Activated T-cell treated with anti-CD3 and anti-CD28 coated beads, Interleukin-2, amount 50 U/mL, for 24 hours (primary cell): ENCODE results near the gene GARIN3.

Source experiments
- DNase-seq: peaks from one replicate; pipeline ENCODE4 v3.0.0-alpha.2; 2020
- H3K27ac Mint-ChIP-seq: 2 replicates; pipeline ENCODE4 v1.8.0; 2020; ENCODE audit warnings: mild to moderate bottlenecking, mixed read lengths
- H3K27me3 Mint-ChIP-seq: 2 replicates; pipeline ENCODE4 v1.8.0; 2020; ENCODE audit warnings: mixed read lengths
- H3K36me3 Mint-ChIP-seq: 2 replicates; pipeline ENCODE4 v1.8.0; 2020; ENCODE audit warnings: low read depth, mixed read lengths
- H3K4me1 Mint-ChIP-seq: 2 replicates; pipeline ENCODE4 v1.8.0; 2020; ENCODE audit warnings: low read depth, mixed read lengths
- H3K4me3 Mint-ChIP-seq: 2 replicates; pipeline ENCODE4 v1.8.0; 2020; ENCODE audit warnings: mild to moderate bottlenecking, moderate library complexity, mixed read lengths
- H3K9me3 Mint-ChIP-seq: 2 replicates; pipeline ENCODE4 v1.8.0; 2020; ENCODE audit warnings: mixed read lengths

GARIN3 gene

GRCh38 chr5:157172403-157172802 lies 6.3 kb upstream of the GARIN3 start:
- H3K27me3 Mint-ChIP-seq = no peaks in the 10 kb centered on the region
- H3K9me3 Mint-ChIP-seq = peaks cover 12% of the 10 kb centered on the region
- H3K27ac Mint-ChIP-seq = peak overlapping the region; percentile 96
- H3K36me3 Mint-ChIP-seq = peaks cover 17% of the 10 kb centered on the region
- H3K4me1 Mint-ChIP-seq = peaks cover 89% of the 10 kb centered on the region
- H3K4me3 Mint-ChIP-seq = peak overlapping the region; percentile 66
- DNase-seq = peak; percentile 88

- Mint-ChIP-seq H3K27me3 (no peaks in the 10 kb centered on the region), H3K9me3 (peaks cover 12% of the 10 kb centered on the region), H3K27ac (peak overlapping the region; percentile 94), H3K4me3 (no peak overlapping the region), H3K36me3 (peaks cover 13% of the 10 kb centered on the region), H3K4me1 (peaks cover 86% of the 10 kb centered on the region)
- no peak for DNase-seq
Observed at GRCh38 chr5:157168286-157168685, 2.2 kb upstream of the GARIN3 start.

GRCh38 chr5:157167214-157167621 lies 1.2 kb upstream of the GARIN3 start:
- peak overlapping the region; percentile 94 for H3K27ac Mint-ChIP-seq
- peaks cover 12% of the 10 kb centered on the region for H3K9me3 Mint-ChIP-seq
- H3K4me3 Mint-ChIP-seq = peak overlapping the region; percentile 67
- H3K36me3 Mint-ChIP-seq = peaks cover 13% of the 10 kb centered on the region
- no peaks in the 10 kb centered on the region for H3K27me3 Mint-ChIP-seq
- H3K4me1 Mint-ChIP-seq = peaks cover 77% of the 10 kb centered on the region
- DNase-seq = no peak

- Mint-ChIP-seq H3K4me3 (no peak overlapping the region), H3K4me1 (peaks cover 69% of the 10 kb centered on the region), H3K36me3 (peaks cover 11% of the 10 kb centered on the region), H3K9me3 (peaks cover 8% of the 10 kb centered on the region), H3K27ac (peak overlapping the region; percentile 94), H3K27me3 (no peaks in the 10 kb centered on the region)
- DNase-seq = no peak
Observed at GRCh38 chr5:157165668-157166067, 396 bp downstream of the GARIN3 start.

- Mint-ChIP-seq H3K4me1 (peaks cover 67% of the 10 kb centered on the region), H3K4me3 (no peak overlapping the region), H3K27ac (no peak overlapping the region), H3K27me3 (no peaks in the 10 kb centered on the region), H3K36me3 (peaks cover 8% of the 10 kb centered on the region), H3K9me3 (peaks cover 6% of the 10 kb centered on the region)
- no peak for DNase-seq
Observed at GRCh38 chr5:157165261-157165660, 803 bp downstream of the GARIN3 start.

- Mint-ChIP-seq H3K4me1 (peaks cover 68% of the 10 kb centered on the region), H3K27me3 (no peaks in the 10 kb centered on the region), H3K27ac (no peak overlapping the region), H3K36me3 (peaks cover 5% of the 10 kb centered on the region), H3K4me3 (no peak overlapping the region), H3K9me3 (peaks cover 3% of the 10 kb centered on the region)
- DNase-seq = no peak
Observed at GRCh38 chr5:157164521-157164920, 1.5 kb downstream of the GARIN3 start.

- Mint-ChIP-seq H3K27me3 (no peaks in the 10 kb centered on the region), H3K27ac (no peak overlapping the region)
- DNase-seq = no peak
Observed at GRCh38 chr5:157162919-157163510, 3.0 kb downstream of the GARIN3 start.

GRCh38 chr5:157161996-157162395 lies 4.1 kb downstream of the GARIN3 start:
- Mint-ChIP-seq H3K4me1 (peaks cover 66% of the 10 kb centered on the region), H3K4me3 (no peak overlapping the region)

More at GRCh38 chr5:157162919-157163510, 3.0 kb downstream of the GARIN3 start:
- H3K9me3 Mint-ChIP-seq = no peaks in the 10 kb centered on the region
- no peak overlapping the region for H3K4me3 Mint-ChIP-seq
- peaks cover 67% of the 10 kb centered on the region for H3K4me1 Mint-ChIP-seq
- no peaks in the 10 kb centered on the region for H3K36me3 Mint-ChIP-seq

GRCh38 chr5:157160001-157160400 lies 6.1 kb downstream of the GARIN3 start:
- peaks cover 64% of the 10 kb centered on the region for H3K4me1 Mint-ChIP-seq
- H3K4me3 Mint-ChIP-seq = peak overlapping the region; percentile 50
- H3K27me3 Mint-ChIP-seq = no peaks in the 10 kb centered on the region
- DNase-seq = no peak
- H3K27ac Mint-ChIP-seq = peak overlapping the region; percentile 95
- H3K36me3 Mint-ChIP-seq = no peaks in the 10 kb centered on the region
- no peaks in the 10 kb centered on the region for H3K9me3 Mint-ChIP-seq

More at GRCh38 chr5:157161996-157162395, 4.1 kb downstream of the GARIN3 start:
- DNase-seq = no peak
- Mint-ChIP-seq H3K27me3 (no peaks in the 10 kb centered on the region), H3K36me3 (no peaks in the 10 kb centered on the region), H3K27ac (no peak overlapping the region), H3K9me3 (no peaks in the 10 kb centered on the region)

GRCh38 chr5:157159209-157159751 lies 6.8 kb downstream of the GARIN3 start:
- H3K9me3 Mint-ChIP-seq = no peaks in the 10 kb centered on the region
- peak overlapping the region; percentile 95 for H3K27ac Mint-ChIP-seq
- peaks cover 65% of the 10 kb centered on the region for H3K4me1 Mint-ChIP-seq
- H3K27me3 Mint-ChIP-seq = no peaks in the 10 kb centered on the region
- peak overlapping the region; percentile 50 for H3K4me3 Mint-ChIP-seq
- no peaks in the 10 kb centered on the region for H3K36me3 Mint-ChIP-seq
- no peak for DNase-seq

- DNase-seq = no peak
- no peaks in the 10 kb centered on the region for H3K9me3 Mint-ChIP-seq
- no peaks in the 10 kb centered on the region for H3K27me3 Mint-ChIP-seq
- H3K4me1 Mint-ChIP-seq = peaks cover 80% of the 10 kb centered on the region
- H3K27ac Mint-ChIP-seq = peak overlapping the region; percentile 48
- no peaks in the 10 kb centered on the region for H3K36me3 Mint-ChIP-seq
- H3K4me3 Mint-ChIP-seq = no peak overlapping the region
Observed at GRCh38 chr5:157157293-157157891, 8.7 kb downstream of the GARIN3 start.

GRCh38 chr5:157155297-157155696 lies 10.8 kb downstream of the GARIN3 start:
- peak overlapping the region; percentile 79 for H3K4me3 Mint-ChIP-seq
- H3K4me1 Mint-ChIP-seq = peaks cover 87% of the 10 kb centered on the region

GRCh38 chr5:157150995-157151394 lies 15.1 kb downstream of the GARIN3 start:
- no peaks in the 10 kb centered on the region for H3K36me3 Mint-ChIP-seq
- peak overlapping the region; percentile 93 for H3K27ac Mint-ChIP-seq
- H3K9me3 Mint-ChIP-seq = no peaks in the 10 kb centered on the region
- DNase-seq = no peak
- H3K4me3 Mint-ChIP-seq = no peak overlapping the region
- H3K27me3 Mint-ChIP-seq = no peaks in the 10 kb centered on the region
- peaks cover 69% of the 10 kb centered on the region for H3K4me1 Mint-ChIP-seq

More at GRCh38 chr5:157155297-157155696, 10.8 kb downstream of the GARIN3 start:
- no peaks in the 10 kb centered on the region for H3K27me3 Mint-ChIP-seq
- peak overlapping the region; percentile 93 for H3K27ac Mint-ChIP-seq
- H3K36me3 Mint-ChIP-seq = no peaks in the 10 kb centered on the region
- no peaks in the 10 kb centered on the region for H3K9me3 Mint-ChIP-seq
- no peak for DNase-seq

GRCh38 chr5:157148734-157149615 lies 17.1 kb downstream of the GARIN3 start:
- DNase-seq = peak; percentile 74
- Mint-ChIP-seq H3K27ac (peak overlapping the region; percentile 88), H3K4me3 (no peak overlapping the region), H3K27me3 (no peaks in the 10 kb centered on the region), H3K36me3 (no peaks in the 10 kb centered on the region), H3K4me1 (peaks cover 52% of the 10 kb centered on the region), H3K9me3 (no peaks in the 10 kb centered on the region)
